Stromal cell of bone marrow (primary cell): ENCODE measurements around the gene LRRC7.

Experiments
- DNase-seq: peaks from one replicate; pipeline ENCODE4 v3.0.0-alpha.2; 2012; ENCODE audit warnings: low read depth

The LRRC7 gene

GRCh38 chr1:69589799-69590198, 22.1 kb downstream of the LRRC7 start:
- no peak for DNase-seq

- DNase-seq, result no peak
Measured at GRCh38 chr1:69592341-69592740, 24.6 kb downstream of the LRRC7 start.

DNA sequence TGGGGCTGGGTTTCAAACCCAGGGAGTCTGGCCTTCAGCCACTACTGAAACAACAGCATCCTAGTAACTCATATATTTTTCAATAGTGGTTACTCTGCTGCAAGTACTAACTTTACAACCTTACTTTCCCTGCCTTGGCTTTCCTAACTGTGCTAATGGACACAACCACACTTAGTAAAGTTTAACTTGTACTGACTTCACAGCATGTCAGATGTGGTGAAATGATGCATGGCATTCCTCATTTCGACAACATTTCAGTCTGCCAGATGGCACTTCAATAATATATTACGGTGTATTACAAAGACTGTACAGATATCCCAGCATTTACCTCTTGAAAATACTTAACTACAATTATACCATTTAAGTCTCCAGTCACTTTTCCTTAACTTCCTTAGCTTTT, 27.8 kb downstream of the LRRC7 start:
- no peak for DNase-seq

DNA sequence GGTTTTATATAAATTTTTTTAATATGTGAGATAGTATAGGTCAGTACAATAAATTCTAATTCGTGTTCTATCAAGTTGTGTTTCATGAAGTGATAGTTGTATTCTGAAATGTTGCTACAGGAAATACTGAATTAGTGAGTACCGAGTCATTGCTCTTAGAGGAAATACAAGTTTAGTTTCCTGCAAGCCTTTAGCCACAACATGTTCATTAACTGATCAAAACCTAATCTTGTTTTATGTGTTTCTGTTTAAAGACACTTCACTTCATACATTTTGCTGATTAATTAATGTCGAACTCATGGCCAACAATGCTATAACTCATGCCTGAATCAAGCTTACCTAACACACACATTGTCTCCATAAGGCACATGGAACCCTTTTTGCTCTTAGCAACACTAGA, 43.6 kb downstream of the LRRC7 start:
- DNase-seq, result no peak

GRCh38 chr1:69613414-69613813, 45.7 kb downstream of the LRRC7 start:
- no peak for DNase-seq

GRCh38 chr1:69638673-69639072, 71.0 kb downstream of the LRRC7 start:
- DNase-seq, result no peak

- no peak for DNase-seq
Measured at GRCh38 chr1:69639159-69639558, 71.4 kb downstream of the LRRC7 start.

GRCh38 chr1:69643266-69643665, 75.5 kb downstream of the LRRC7 start:
- DNase-seq, result no peak

DNA sequence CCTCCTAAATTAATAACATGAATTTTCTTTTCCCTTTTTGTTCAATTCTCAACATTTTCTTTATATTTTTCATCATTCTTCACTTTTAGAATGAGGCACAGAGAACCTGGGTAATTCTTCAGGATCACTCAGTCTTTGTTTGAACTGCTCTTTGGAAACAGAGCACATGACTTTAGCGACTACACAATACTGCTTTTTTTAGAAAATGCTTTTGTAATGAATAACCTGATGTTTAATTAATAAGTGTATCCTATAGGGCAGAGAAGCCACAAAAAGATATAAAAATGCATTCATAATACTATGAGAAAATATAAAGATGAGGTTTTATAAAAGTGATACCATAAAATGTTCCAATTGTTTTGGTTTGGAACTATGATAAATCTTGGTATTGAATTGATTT, 77.8 kb downstream of the LRRC7 start:
- no peak for DNase-seq

DNA sequence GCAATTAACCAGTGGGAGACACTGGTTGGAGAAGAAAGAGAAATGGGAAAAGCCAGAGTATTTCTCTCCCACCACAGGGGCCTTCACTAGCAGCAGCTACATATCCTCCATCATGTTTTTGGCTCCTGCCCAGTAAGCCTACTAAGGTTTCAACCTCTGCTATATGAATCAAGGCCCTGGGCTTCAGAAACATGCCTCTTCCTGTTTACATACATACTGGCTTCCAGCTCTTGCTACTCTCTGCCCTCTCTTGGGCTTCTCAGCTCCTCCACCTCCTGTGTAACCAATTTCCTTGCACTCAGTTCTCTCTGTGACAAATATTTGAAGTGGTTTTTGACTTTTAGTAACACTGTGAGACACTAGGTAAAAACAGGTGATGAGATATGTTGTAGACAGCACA, 80.8 kb downstream of the LRRC7 start:
- no peak for DNase-seq

DNA sequence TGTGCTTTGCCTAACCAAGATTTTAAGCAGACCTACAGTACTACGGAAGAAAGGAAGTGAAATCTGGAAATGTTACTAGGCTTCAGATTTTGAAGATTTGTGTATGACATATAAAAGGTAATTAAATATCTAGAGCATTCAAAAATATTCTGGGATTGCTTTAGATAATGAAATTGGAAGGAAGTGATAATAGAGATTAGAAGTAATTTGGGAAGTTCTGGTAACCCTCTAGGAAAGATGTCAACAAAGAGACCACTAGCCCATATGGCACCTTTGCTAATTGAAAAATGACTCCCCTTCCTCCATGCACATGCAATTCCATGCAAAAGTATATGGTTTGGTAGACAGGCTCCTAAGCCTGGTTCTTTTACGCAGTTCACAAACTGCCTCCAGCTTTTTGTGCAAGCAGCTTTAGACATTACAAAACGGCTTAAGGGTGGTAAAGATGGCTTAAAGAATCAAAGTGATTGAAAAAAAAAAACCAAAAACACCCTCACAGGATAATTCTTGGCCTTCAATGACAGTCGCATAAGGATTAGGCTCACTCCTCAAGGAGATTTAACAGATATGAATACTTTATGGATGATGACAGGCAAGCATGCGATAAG, 81.8 kb downstream of the LRRC7 start:
- no peak for DNase-seq

DNA sequence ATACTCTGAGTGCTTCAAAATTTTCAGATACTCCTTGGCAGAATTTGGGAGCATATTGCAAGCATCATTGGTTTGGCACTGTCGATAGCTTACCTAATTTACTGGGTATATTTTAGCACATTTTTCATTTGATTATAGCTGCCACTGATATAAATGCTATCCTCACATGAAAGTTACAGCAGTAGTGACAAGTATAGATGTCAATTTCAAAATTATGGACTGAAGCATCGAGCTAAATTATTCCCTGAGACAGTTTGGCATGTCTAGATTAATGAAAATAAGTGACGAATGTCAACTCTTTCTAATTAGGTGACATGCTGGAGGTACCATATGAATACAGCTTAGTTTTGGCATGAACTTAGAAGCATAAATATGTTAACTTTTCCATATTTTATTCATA, 83.1 kb downstream of the LRRC7 start:
- no peak for DNase-seq

GRCh38 chr1:69651656-69652055, 83.9 kb downstream of the LRRC7 start:
- no peak for DNase-seq

DNA sequence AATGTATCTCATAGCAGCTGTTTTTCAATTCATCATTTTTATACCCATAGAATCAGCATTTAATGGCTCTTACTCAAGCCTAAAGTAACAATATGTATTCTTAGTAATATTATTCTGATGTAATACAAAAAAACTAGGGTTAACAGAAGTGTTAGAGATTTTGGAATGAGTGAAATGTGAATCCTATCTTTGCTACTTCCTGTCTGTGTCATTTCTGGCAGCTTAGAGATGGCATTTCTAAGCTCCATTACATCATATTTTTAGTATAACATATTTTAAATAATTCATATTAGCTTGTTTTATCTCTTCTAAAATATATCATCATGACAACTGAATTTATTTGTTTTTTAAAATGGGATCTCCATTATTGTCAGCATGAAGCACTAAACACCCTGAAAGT, 90.2 kb downstream of the LRRC7 start:
- DNase-seq, result no peak

DNA sequence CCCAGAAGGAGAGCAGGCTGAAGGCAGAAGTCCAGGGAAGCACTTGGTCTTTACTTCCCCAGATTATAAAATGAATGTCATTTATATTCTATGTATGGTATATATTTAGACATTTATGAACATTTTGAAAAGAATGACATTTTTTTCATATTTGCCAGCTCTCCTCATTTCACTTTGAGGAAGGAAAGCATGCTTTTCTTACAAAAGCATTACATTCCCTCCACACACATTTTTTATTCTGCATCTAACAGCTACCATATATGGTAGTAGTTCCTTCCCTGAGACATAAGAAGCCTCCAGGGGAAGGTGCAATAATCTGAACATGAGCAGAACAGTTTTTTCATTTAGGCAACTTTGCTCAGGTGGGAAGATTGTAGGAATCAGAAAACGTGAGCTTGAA, 94.0 kb downstream of the LRRC7 start:
- no peak for DNase-seq

DNA sequence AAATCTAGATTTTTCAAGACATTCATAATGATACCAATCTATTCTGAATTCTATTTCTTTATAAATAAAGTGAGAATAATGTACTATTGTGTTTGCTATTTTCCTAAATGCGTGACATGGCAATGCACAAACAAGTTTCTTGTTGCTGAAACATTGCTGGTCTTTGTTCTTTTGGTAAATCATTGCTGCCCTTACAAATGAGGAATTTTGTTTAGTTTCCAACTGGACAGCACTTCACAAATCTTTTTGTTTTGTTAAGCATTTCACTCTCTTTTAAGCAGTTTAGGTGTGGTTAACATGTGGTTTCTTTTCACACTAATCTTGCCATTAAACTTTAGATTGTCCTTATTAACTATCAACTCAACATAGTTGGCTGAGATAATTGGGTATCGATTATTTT, 94.6 kb downstream of the LRRC7 start:
- no peak for DNase-seq

- DNase-seq, result peak; percentile 5
Measured at GRCh38 chr1:69671363-69672010, 103.8 kb downstream of the LRRC7 start.

DNA sequence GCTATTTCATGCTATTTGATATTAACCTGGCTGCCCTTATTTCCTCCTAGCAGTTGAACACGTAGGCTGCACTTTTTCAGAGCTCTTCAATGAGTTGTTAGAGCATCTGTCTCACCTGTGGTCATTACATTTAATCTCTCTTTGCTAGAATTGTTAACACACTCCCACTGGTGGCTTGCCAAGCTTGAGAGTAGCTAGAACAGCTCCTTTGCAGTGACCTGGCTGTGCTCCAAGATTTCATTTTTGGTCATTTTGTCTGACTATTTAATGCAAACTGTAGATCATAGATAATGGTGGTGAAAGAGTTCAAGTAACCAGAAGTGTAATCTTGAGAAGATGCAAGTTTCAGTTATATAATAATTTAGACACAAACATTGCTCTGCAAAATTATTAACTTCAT, 105.6 kb downstream of the LRRC7 start:
- no peak for DNase-seq

DNA sequence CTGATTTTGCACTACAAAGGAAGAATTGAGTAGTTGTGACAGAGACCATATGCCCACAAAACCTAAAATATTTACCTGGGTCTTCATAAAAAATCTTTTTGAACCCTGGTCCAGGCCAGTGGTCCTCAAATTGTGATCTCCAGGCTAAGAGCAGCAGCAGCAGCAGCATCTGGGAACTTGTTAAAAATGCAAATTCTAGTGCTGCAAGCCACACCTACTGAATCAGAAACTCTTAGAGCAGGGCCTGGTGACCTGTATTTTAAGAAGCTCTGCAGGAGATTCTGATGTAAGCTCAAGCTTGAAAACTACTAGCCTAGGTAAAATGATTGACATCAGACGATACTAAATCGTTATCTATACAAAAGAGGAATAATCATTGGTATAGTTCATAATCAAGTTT, 112.2 kb downstream of the LRRC7 start:
- DNase-seq, result no peak

- no peak for DNase-seq
Measured at GRCh38 chr1:69686367-69686984, 118.8 kb downstream of the LRRC7 start.

DNA sequence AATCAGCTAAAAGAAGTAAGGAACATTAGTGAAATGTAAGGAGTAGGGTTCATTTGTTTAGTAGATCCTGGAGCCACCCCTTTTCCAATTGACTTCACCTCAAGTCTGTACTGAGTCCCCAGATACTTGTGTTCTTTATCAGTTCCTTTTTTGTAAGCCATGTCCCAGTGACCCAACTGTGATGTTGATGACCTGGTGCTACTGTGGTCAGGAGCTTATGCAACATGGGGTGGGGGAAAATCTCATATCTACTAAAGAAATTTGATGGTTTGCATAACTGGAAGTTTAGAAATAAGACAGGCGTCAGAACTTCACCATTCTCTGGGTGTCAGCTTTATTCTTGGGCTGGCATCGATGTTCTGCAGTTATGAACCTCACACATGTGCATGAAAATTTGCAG, 120.5 kb downstream of the LRRC7 start:
- DNase-seq, result no peak

DNA sequence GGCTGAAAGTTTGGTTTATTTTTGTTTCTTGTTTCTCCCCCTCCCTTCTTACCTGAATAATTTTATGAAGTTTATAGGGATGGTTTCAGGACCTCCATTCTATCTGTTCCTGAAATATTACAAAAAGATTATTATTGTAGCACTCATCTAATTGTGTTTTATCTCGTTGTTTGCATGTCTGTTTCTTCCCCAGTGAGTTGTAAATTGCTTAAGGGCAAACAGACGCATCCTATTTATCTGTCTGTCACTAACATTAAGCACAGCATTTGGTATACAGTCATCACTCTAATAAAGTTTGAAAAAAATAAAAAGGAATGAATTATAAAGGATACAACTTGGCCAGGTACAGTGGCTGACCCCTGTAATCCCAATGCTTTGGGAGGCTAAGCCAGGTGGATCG, 123.5 kb downstream of the LRRC7 start:
- no peak for DNase-seq

GRCh38 chr1:69693921-69694675, 126.4 kb downstream of the LRRC7 start:
- no peak for DNase-seq
